ENCODE measurements around the gene UBXN6. TPM values are rescaled to one million over a fixed set of nuclear protein-coding genes. Genes with fewer than 3 reads are reported as not detected.

The UBXN6 gene
- total RNA-seq, 1 donor from 2014 or later: 89.8 TPM

GRCh38 chr19:4441994-4442818, 15.4 kb downstream of the UBXN6 start:
- H3K27me3 ChIP-seq (ENCODE audit: control insufficient read depth in 3 of 3, insufficient read depth in 3 of 3, low read length in 3 of 3): no peaks in the 10 kb centered on the region
- peaks cover 26 to 34% (median 29%) of the 10 kb centered on the region in 3 donors for H3K36me3 ChIP-seq (ENCODE audit: control insufficient read depth in 3 of 3, insufficient read depth in 3 of 3, low read length in 3 of 3)
- no peak overlapping the region for H3K27ac ChIP-seq (ENCODE audit: low read depth, low read length)
- H3K4me3 ChIP-seq (ENCODE audit: low read length in 3 of 3): no peak overlapping the region
- H3K9ac ChIP-seq (ENCODE audit: low read depth in 1 of 3, low read length in 3 of 3): no peak overlapping the region
- H3K4me1 ChIP-seq (ENCODE audit: control insufficient read depth in 3 of 3, insufficient read depth in 3 of 3, low read length in 3 of 3): peaks cover 0 to 7% (median 5%) of the 10 kb centered on the region in 3 donors
- no peaks in the 10 kb centered on the region for H3K9me3 ChIP-seq (ENCODE audit: control insufficient read depth in 3 of 3, low read length in 3 of 3)

- H3K27me3 ChIP-seq (ENCODE audit: control insufficient read depth in 3 of 3, insufficient read depth in 3 of 3, low read length in 3 of 3): no peaks in the 10 kb centered on the region
- no peaks in the 10 kb centered on the region for H3K9me3 ChIP-seq (ENCODE audit: control insufficient read depth in 3 of 3, low read length in 3 of 3)
- H3K27ac ChIP-seq (ENCODE audit: low read depth, low read length): no peak overlapping the region
- peaks cover 0 to 8% (median 3%) of the 10 kb centered on the region in 3 donors for H3K36me3 ChIP-seq (ENCODE audit: control insufficient read depth in 3 of 3, insufficient read depth in 3 of 3, low read length in 3 of 3)
- no peak overlapping the region for H3K9ac ChIP-seq (ENCODE audit: low read depth in 1 of 3, low read length in 3 of 3)
- no peak overlapping the region for H3K4me3 ChIP-seq (ENCODE audit: low read length in 3 of 3)
- no peaks in the 10 kb centered on the region for H3K4me1 ChIP-seq (ENCODE audit: control insufficient read depth in 3 of 3, insufficient read depth in 3 of 3, low read length in 3 of 3)
These were observed 18.4 kb downstream of the UBXN6 start for GRCh38 chr19:4439243-4439642.

GRCh38 chr19:4437103-4437502, 20.5 kb downstream of the UBXN6 start:
- H3K27me3 ChIP-seq (ENCODE audit: control insufficient read depth in 3 of 3, insufficient read depth in 3 of 3, low read length in 3 of 3): no peaks in the 10 kb centered on the region
- H3K4me3 ChIP-seq (ENCODE audit: low read length in 3 of 3): no peak overlapping the region
- no peaks in the 10 kb centered on the region for H3K9me3 ChIP-seq (ENCODE audit: control insufficient read depth in 3 of 3, low read length in 3 of 3)
- H3K9ac ChIP-seq (ENCODE audit: low read depth in 1 of 3, low read length in 3 of 3): no peak overlapping the region
- H3K4me1 ChIP-seq (ENCODE audit: control insufficient read depth in 3 of 3, insufficient read depth in 3 of 3, low read length in 3 of 3): no peaks in the 10 kb centered on the region
- H3K27ac ChIP-seq (ENCODE audit: low read depth, low read length): no peak overlapping the region
- H3K36me3 ChIP-seq (ENCODE audit: control insufficient read depth in 3 of 3, insufficient read depth in 3 of 3, low read length in 3 of 3): peaks cover 8 to 13% (median 9%) of the 10 kb centered on the region in 3 donors

DNA sequence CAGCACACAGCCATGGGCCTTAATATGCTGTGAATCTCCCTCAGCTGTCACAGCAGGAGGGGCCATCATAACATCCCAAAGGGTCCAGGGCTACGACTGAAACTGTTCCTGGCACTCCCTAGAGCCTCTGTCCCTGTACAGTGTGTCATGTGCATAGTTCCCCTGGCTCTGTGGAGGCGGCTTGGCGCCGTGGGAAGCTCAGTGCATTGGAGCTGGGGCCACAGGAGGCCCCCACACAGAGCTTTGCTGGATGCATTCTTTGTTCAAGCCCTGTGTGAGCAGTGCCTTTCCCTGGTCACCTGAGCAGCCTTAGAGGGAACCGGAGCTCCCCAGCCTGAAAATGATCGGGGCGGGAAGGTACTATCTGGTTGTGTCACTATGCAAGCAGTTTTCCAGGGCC, 21.4 kb downstream of the UBXN6 start:
- Histone ChIP-seq H3K9ac (ENCODE audit: low read depth in 1 of 3, low read length in 3 of 3) (no peak overlapping the region), H3K9me3 (ENCODE audit: control insufficient read depth in 3 of 3, low read length in 3 of 3) (no peaks in the 10 kb centered on the region), H3K27ac (ENCODE audit: low read depth, low read length) (no peak overlapping the region), H3K36me3 (ENCODE audit: control insufficient read depth in 3 of 3, insufficient read depth in 3 of 3, low read length in 3 of 3) (peaks cover 8 to 16% (median 14%) of the 10 kb centered on the region in 3 donors), H3K4me1 (ENCODE audit: control insufficient read depth in 3 of 3, insufficient read depth in 3 of 3, low read length in 3 of 3) (no peaks in the 10 kb centered on the region), H3K4me3 (ENCODE audit: low read length in 3 of 3) (no peak overlapping the region), H3K27me3 (ENCODE audit: control insufficient read depth in 3 of 3, insufficient read depth in 3 of 3, low read length in 3 of 3) (no peaks in the 10 kb centered on the region)

DNA sequence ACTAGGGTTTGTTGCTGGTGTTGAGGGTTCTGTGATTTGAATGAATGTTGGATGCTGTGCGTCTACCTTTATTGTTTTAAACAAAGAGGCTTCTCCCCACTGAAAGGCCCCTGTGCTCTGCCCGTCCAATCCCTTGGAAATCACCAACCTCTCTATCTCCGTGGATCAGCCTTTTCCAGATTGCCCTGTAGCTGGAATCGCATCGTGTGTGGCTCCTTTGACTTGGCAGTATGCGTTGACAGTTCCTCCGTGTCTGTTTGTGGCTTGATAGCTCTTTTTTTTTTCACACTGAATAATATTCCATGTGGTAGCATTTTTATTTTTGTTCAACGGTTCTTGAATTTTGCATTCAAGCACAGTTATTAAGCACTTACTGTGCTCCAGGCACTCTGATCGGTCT, 23.2 kb downstream of the UBXN6 start:
- H3K9me3 ChIP-seq (ENCODE audit: control insufficient read depth in 3 of 3, low read length in 3 of 3): no peaks in the 10 kb centered on the region
- no peaks in the 10 kb centered on the region for H3K4me1 ChIP-seq (ENCODE audit: control insufficient read depth in 3 of 3, insufficient read depth in 3 of 3, low read length in 3 of 3)
- H3K27ac ChIP-seq (ENCODE audit: low read depth, low read length): no peak overlapping the region
- peaks cover 22 to 28% (median 27%) of the 10 kb centered on the region in 3 donors for H3K36me3 ChIP-seq (ENCODE audit: control insufficient read depth in 3 of 3, insufficient read depth in 3 of 3, low read length in 3 of 3)
- no peak overlapping the region for H3K4me3 ChIP-seq (ENCODE audit: low read length in 3 of 3)
- no peaks in the 10 kb centered on the region for H3K27me3 ChIP-seq (ENCODE audit: control insufficient read depth in 3 of 3, insufficient read depth in 3 of 3, low read length in 3 of 3)
- no peak overlapping the region for H3K9ac ChIP-seq (ENCODE audit: low read depth in 1 of 3, low read length in 3 of 3)

GRCh38 chr19:4432918-4433506, 24.6 kb downstream of the UBXN6 start:
- peaks cover 22 to 34% (median 29%) of the 10 kb centered on the region in 3 donors for H3K36me3 ChIP-seq (ENCODE audit: control insufficient read depth in 3 of 3, insufficient read depth in 3 of 3, low read length in 3 of 3)
- H3K4me3 ChIP-seq (ENCODE audit: low read length in 3 of 3): no peak overlapping the region
- H3K27me3 ChIP-seq (ENCODE audit: control insufficient read depth in 3 of 3, insufficient read depth in 3 of 3, low read length in 3 of 3): no peaks in the 10 kb centered on the region
- no peaks in the 10 kb centered on the region for H3K4me1 ChIP-seq (ENCODE audit: control insufficient read depth in 3 of 3, insufficient read depth in 3 of 3, low read length in 3 of 3)
- H3K9me3 ChIP-seq (ENCODE audit: control insufficient read depth in 3 of 3, low read length in 3 of 3): no peaks in the 10 kb centered on the region
- no peak overlapping the region for H3K9ac ChIP-seq (ENCODE audit: low read depth in 1 of 3, low read length in 3 of 3)
- H3K27ac ChIP-seq (ENCODE audit: low read depth, low read length): no peak overlapping the region

GRCh38 chr19:4431808-4432674, 25.6 kb downstream of the UBXN6 start:
- no peak overlapping the region for H3K4me3 ChIP-seq (ENCODE audit: low read length in 3 of 3)

DNA sequence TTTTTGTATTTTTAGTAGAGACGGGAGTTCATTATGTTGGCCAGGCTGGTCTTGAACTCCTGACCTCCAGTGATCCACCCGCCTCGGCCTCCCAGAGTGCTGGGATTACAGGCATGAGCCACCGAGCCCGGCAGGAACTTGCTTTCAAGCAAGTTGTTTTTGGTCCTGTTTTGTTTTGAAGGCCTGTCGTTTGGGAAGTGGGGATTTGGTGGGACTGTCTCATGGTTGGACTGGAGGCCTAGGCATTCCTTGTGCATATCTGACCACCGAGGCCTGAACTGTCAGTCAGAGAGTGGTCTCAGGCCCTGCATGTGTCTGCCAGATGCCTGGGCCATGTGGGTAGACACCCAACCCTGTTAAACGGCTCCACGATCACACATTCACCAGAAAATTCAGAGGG, 26.3 kb downstream of the UBXN6 start:
- no peak overlapping the region for H3K4me3 ChIP-seq (ENCODE audit: low read length in 3 of 3)
- H3K36me3 ChIP-seq (ENCODE audit: control insufficient read depth in 3 of 3, insufficient read depth in 3 of 3, low read length in 3 of 3): peaks cover 22 to 34% (median 29%) of the 10 kb centered on the region in 3 donors
- no peaks in the 10 kb centered on the region for H3K4me1 ChIP-seq (ENCODE audit: control insufficient read depth in 3 of 3, insufficient read depth in 3 of 3, low read length in 3 of 3)
- no peak overlapping the region for H3K9ac ChIP-seq (ENCODE audit: low read depth in 1 of 3, low read length in 3 of 3)
- H3K27ac ChIP-seq (ENCODE audit: low read depth, low read length): no peak overlapping the region
- no peaks in the 10 kb centered on the region for H3K9me3 ChIP-seq (ENCODE audit: control insufficient read depth in 3 of 3, low read length in 3 of 3)
- H3K27me3 ChIP-seq (ENCODE audit: control insufficient read depth in 3 of 3, insufficient read depth in 3 of 3, low read length in 3 of 3): no peaks in the 10 kb centered on the region

More at GRCh38 chr19:4431808-4432674, 25.6 kb downstream of the UBXN6 start:
- no peaks in the 10 kb centered on the region for H3K9me3 ChIP-seq (ENCODE audit: control insufficient read depth in 3 of 3, low read length in 3 of 3)
- H3K4me1 ChIP-seq (ENCODE audit: control insufficient read depth in 3 of 3, insufficient read depth in 3 of 3, low read length in 3 of 3): no peaks in the 10 kb centered on the region
- no peak overlapping the region for H3K27ac ChIP-seq (ENCODE audit: low read depth, low read length)
- no peak overlapping the region for H3K9ac ChIP-seq (ENCODE audit: low read depth in 1 of 3, low read length in 3 of 3)
- H3K36me3 ChIP-seq (ENCODE audit: control insufficient read depth in 3 of 3, insufficient read depth in 3 of 3, low read length in 3 of 3): peaks cover 22 to 34% (median 29%) of the 10 kb centered on the region in 3 donors
- no peaks in the 10 kb centered on the region for H3K27me3 ChIP-seq (ENCODE audit: control insufficient read depth in 3 of 3, insufficient read depth in 3 of 3, low read length in 3 of 3)

DNA sequence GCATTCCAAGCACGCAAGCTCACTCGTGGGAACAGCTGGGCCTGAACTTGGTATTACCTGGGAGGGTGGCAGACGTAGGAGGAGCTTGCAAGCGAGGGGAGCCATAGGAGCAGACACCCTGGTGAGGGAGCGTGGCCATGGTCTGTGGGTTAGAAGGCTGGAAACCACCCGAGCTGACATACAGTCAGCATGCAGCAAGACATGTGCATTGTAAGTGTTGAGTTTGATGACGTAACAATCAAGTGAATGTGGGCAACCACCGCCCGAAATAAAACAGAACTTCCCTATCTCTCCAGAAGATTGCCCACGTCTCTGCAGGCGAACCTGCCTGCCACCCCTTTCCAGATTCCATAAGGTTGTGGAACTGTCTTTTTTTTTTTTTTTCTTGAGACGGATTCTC, 26.8 kb downstream of the UBXN6 start:
- peaks cover 22 to 34% (median 29%) of the 10 kb centered on the region in 3 donors for H3K36me3 ChIP-seq (ENCODE audit: control insufficient read depth in 3 of 3, insufficient read depth in 3 of 3, low read length in 3 of 3)
- H3K27ac ChIP-seq (ENCODE audit: low read depth, low read length): no peak overlapping the region
- no peak overlapping the region for H3K4me3 ChIP-seq (ENCODE audit: low read length in 3 of 3)
- H3K9ac ChIP-seq (ENCODE audit: low read depth in 1 of 3, low read length in 3 of 3): no peak overlapping the region
- no peaks in the 10 kb centered on the region for H3K4me1 ChIP-seq (ENCODE audit: control insufficient read depth in 3 of 3, insufficient read depth in 3 of 3, low read length in 3 of 3)
- no peaks in the 10 kb centered on the region for H3K27me3 ChIP-seq (ENCODE audit: control insufficient read depth in 3 of 3, insufficient read depth in 3 of 3, low read length in 3 of 3)
- no peaks in the 10 kb centered on the region for H3K9me3 ChIP-seq (ENCODE audit: control insufficient read depth in 3 of 3, low read length in 3 of 3)

Data from skeletal muscle tissue (tissue), 4 donors.